ENCODE data around the gene ASTN1. TPM values are rescaled to one million over a fixed set of nuclear protein-coding genes. Genes with fewer than 3 reads are reported as not detected.

Gene ASTN1
- polyA plus RNA-seq, 1 experiment: 0.09 TPM

- H3K27me3 ChIP-seq (ENCODE audit: control insufficient read depth, insufficient read depth, low read length): peaks cover 2% of the 10 kb centered on the region
- no peaks in the 10 kb centered on the region for H3K9me3 ChIP-seq (ENCODE audit: control insufficient read depth, insufficient read depth, low read length)
- ChIA-PET CTCF (no interaction called here), POLR2A (no interaction called here)
- no peak for TF ChIP-seq CTCF (IDR thresholded peaks at IDR 0.05; ENCODE audit: low read depth, low read length)
- H3K27ac ChIP-seq (ENCODE audit: low read depth, low read length): no peak overlapping the region
- DNase-seq (ENCODE audit: low read depth, low spot score): no peak
- H3K4me3 ChIP-seq (ENCODE audit: low read depth, low read length): no peak overlapping the region
Measured at GRCh38 chr1:177133977-177134538, 30.5 kb downstream of the ASTN1 start.

GRCh38 chr1:177132141-177132540, 32.4 kb downstream of the ASTN1 start:
- Histone ChIP-seq H3K9me3 (ENCODE audit: control insufficient read depth, insufficient read depth, low read length) (no peaks in the 10 kb centered on the region), H3K27me3 (ENCODE audit: control insufficient read depth, insufficient read depth, low read length) (peaks cover 2% of the 10 kb centered on the region), H3K4me3 (ENCODE audit: low read depth, low read length) (no peak overlapping the region), H3K27ac (ENCODE audit: low read depth, low read length) (no peak overlapping the region)
- CTCF ChIA-PET: interaction anchor here (1.2 kb wide), 1 partner anchor 50 kb away, joined by 4 read pairs; no protein-coding TSS in a partner anchor
- no peak for DNase-seq (ENCODE audit: low read depth, low spot score)
- no peak for TF ChIP-seq CTCF (IDR thresholded peaks at IDR 0.05; ENCODE audit: low read depth, low read length)
- POLR2A ChIA-PET: no interaction called here

GRCh38 chr1:177131723-177132122, 32.8 kb downstream of the ASTN1 start:
- CTCF ChIA-PET: no interaction called here
- peaks cover 2% of the 10 kb centered on the region for H3K27me3 ChIP-seq (ENCODE audit: control insufficient read depth, insufficient read depth, low read length)
- DNase-seq (ENCODE audit: low read depth, low spot score): no peak
- no peak for TF ChIP-seq CTCF (IDR thresholded peaks at IDR 0.05; ENCODE audit: low read depth, low read length)
- H3K27ac ChIP-seq (ENCODE audit: low read depth, low read length): no peak overlapping the region
- no peaks in the 10 kb centered on the region for H3K9me3 ChIP-seq (ENCODE audit: control insufficient read depth, insufficient read depth, low read length)
- POLR2A ChIA-PET: no interaction called here
- H3K4me3 ChIP-seq (ENCODE audit: low read depth, low read length): no peak overlapping the region

- peaks cover 2% of the 10 kb centered on the region for H3K27me3 ChIP-seq (ENCODE audit: control insufficient read depth, insufficient read depth, low read length)
- ChIA-PET CTCF (no interaction called here), POLR2A (no interaction called here)
- no peak overlapping the region for H3K4me3 ChIP-seq (ENCODE audit: low read depth, low read length)
- no peaks in the 10 kb centered on the region for H3K9me3 ChIP-seq (ENCODE audit: control insufficient read depth, insufficient read depth, low read length)
- no peak overlapping the region for H3K27ac ChIP-seq (ENCODE audit: low read depth, low read length)
- TF ChIP-seq CTCF (IDR thresholded peaks at IDR 0.05; ENCODE audit: low read depth, low read length): no peak
- DNase-seq (ENCODE audit: low read depth, low spot score): no peak
Measured at GRCh38 chr1:177130451-177130945, 34.0 kb downstream of the ASTN1 start.

DNA sequence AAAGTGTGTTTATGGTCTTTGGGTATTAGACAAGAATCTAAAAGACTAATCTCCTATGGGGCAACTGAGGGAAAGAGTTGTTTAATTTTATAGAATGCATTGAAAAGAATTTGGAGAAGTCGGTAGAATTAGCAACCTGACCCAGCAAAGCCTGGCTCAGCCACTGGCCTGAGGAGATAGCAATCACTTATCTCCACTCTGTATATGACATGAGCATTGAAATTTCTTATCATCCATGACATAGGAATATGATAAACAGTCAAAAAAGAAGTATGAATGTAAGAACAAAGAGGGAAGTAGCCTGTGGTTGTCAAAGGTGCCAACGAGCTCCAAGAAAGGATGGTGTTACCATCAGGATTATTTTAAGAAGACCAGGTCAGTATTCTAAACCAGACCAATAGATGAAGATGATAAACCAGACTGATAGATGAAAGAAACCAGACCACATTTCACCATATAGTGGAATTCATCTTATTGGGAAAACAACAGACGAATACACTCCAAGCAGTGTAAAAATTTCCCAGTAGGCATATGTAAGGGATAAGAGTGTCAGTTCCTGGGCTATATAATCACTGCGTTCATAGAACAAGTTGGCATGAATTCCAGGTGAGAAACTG, 35.7 kb downstream of the ASTN1 start:
- ChIA-PET CTCF (no interaction called here), POLR2A (no interaction called here)
- no peak overlapping the region for H3K27ac ChIP-seq (ENCODE audit: low read depth, low read length)
- H3K4me3 ChIP-seq (ENCODE audit: low read depth, low read length): no peak overlapping the region
- peaks cover 2% of the 10 kb centered on the region for H3K27me3 ChIP-seq (ENCODE audit: control insufficient read depth, insufficient read depth, low read length)
- no peaks in the 10 kb centered on the region for H3K9me3 ChIP-seq (ENCODE audit: control insufficient read depth, insufficient read depth, low read length)
- TF ChIP-seq CTCF (IDR thresholded peaks at IDR 0.05; ENCODE audit: low read depth, low read length): no peak
- no peak for DNase-seq (ENCODE audit: low read depth, low spot score)

Measured in AG04450 (cell line).